Fibroblast of lung (primary cell): ENCODE results near the gene USP17L28.
"Not testable (repeated sequence)": the region's sequence is repeated elsewhere in the genome, so short reads cannot be mapped to it uniquely, and the experiment has no call there.

Experiments
- EZH2 ChIP-seq: IDR thresholded peaks from 2 replicates; pipeline ENCODE4 v1.5.1; 2012; ENCODE audit warnings: low read length, control low read depth, mild to moderate bottlenecking; ENCODE audit errors: missing control alignments
- TF ChIP-seq, protein P1 (sequence below), 2 donors: IDR thresholded peaks in 1 of 2; conservative IDR thresholded peaks in 1 of 2; 1 replicate in 1 of 2; 2 replicates in 1 of 2; pipeline ENCODE4 v1.5.1; 2011 to 2012; ENCODE audit warnings: low read length in 2 of 2, control low read depth in 1 of 2, inconsistent platforms in 1 of 2, low read depth in 1 of 2, mild to moderate bottlenecking in 1 of 2

- TF ChIP-seq, protein P1, sequence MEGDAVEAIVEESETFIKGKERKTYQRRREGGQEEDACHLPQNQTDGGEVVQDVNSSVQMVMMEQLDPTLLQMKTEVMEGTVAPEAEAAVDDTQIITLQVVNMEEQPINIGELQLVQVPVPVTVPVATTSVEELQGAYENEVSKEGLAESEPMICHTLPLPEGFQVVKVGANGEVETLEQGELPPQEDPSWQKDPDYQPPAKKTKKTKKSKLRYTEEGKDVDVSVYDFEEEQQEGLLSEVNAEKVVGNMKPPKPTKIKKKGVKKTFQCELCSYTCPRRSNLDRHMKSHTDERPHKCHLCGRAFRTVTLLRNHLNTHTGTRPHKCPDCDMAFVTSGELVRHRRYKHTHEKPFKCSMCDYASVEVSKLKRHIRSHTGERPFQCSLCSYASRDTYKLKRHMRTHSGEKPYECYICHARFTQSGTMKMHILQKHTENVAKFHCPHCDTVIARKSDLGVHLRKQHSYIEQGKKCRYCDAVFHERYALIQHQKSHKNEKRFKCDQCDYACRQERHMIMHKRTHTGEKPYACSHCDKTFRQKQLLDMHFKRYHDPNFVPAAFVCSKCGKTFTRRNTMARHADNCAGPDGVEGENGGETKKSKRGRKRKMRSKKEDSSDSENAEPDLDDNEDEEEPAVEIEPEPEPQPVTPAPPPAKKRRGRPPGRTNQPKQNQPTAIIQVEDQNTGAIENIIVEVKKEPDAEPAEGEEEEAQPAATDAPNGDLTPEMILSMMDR (conservative IDR thresholded peaks at IDR 0.05 in 1 of 2, IDR thresholded peaks at IDR 0.05 in 1 of 2; ENCODE audit: low read depth in 1 of 2, low read length in 2 of 2) = not testable (repeated sequence)
- TF ChIP-seq EZH2 = not testable (repeated sequence)
Observed at GRCh38 chr4:9348593-9348992, at the start of gene USP17L28.
